Measurements from ENCODE around the gene FOSL2.

- TF ChIP-seq CTCF (IDR thresholded peaks at IDR 0.05) (no peak), EZH2 (IDR thresholded peaks at IDR 0.05; ENCODE audit: borderline replicate concordance, insufficient read depth, low read depth, low read length, poor library complexity, severe bottlenecking) (no peak)
These were observed 47.1 kb downstream of the FOSL2 start for GRCh38 chr2:28439763-28440162.
